Measurements from ENCODE around the gene SMYD3. TPM values are rescaled to one million over a fixed set of nuclear protein-coding genes. Genes with fewer than 3 reads are reported as not detected.

The SMYD3 gene
- total and polyA plus RNA-seq, 9 of the 15 experiments (the other 6 are each of a cell fraction or from before 2014, with no cell fraction given), result 128 to 440 (median 197) TPM

- WGBS (ENCODE audit: insufficient coverage, low coverage, missing lambda C conversion rate), result 17% methylated on average over 7 of the region's 7 CpGs
- intact Hi-C loops (cut with micrococcal nuclease) (no loop called here), in situ Hi-C loops (cut with MboI) (no loop called here)
- H4K20me1 ChIP-seq (replicated peaks; ENCODE audit: control insufficient read depth, insufficient read depth, low read length), result no peaks in the 10 kb centered on the region
- peaks cover 4 to 24% of the 10 kb centered on the region in 2 experiments; a peak in 3 of 5 replicates for H3K4me1 ChIP-seq (replicated peaks in 1 of 2; ENCODE audit: control insufficient read depth in 2 of 2, insufficient read depth in 2 of 2, low read length in 2 of 2)
- peaks cover 26% of the 10 kb centered on the region for H3K9me3 ChIP-seq (replicated peaks; ENCODE audit: control insufficient read depth, insufficient read depth, low read depth, low read length)
- H3K4me3 ChIP-seq, result no peak overlapping the region
- no peak for TF ChIP-seq ETV5 (CRISPR knock-in tag; IDR thresholded peaks at IDR 0.05; ENCODE audit: low read depth)
- TF ChIP-seq CCNT2 (IDR thresholded peaks at IDR 0.05; ENCODE audit: borderline replicate concordance, extremely low read depth, insufficient read length, low read depth, low read length), result no peak
- TF ChIP-seq PYGO2 (tag; IDR thresholded peaks at IDR 0.05), result no peak
- no peak for TF ChIP-seq ZKSCAN3 (CRISPR knock-in tag; IDR thresholded peaks at IDR 0.05)
- TF ChIP-seq ZNF316 (IDR thresholded peaks at IDR 0.05), result no peak
- TF ChIP-seq RBM15 (IDR thresholded peaks at IDR 0.05; ENCODE audit: insufficient read depth, low read length), result no peak
- no peak for TF ChIP-seq HDAC1 (IDR thresholded peaks at IDR 0.05)
- no peak for TF ChIP-seq NCOA1 (IDR thresholded peaks at IDR 0.05; ENCODE audit: low read depth)
- TF ChIP-seq C11orf30 (IDR thresholded peaks at IDR 0.05; ENCODE audit: low read depth), result no peak
- TF ChIP-seq FOXJ3 (CRISPR knock-in tag; IDR thresholded peaks at IDR 0.05), result no peak
- no peak for TF ChIP-seq CBFA2T2 (conservative IDR thresholded peaks at IDR 0.05)
- no peak for TF ChIP-seq JUNB (CRISPR knock-in tag; conservative IDR thresholded peaks at IDR 0.05)
- TF ChIP-seq GMEB1 (CRISPR knock-in tag; IDR thresholded peaks at IDR 0.05), result no peak
- no peak for TF ChIP-seq SAFB2 (IDR thresholded peaks at IDR 0.05; ENCODE audit: borderline replicate concordance, low read depth, low read length, severe bottlenecking)
- TF ChIP-seq ZNF75A (CRISPR knock-in tag; IDR thresholded peaks at IDR 0.05), result no peak
- no peak for TF ChIP-seq CTBP1 (IDR thresholded peaks at IDR 0.05; ENCODE audit: borderline replicate concordance)
- TF ChIP-seq POLR2AphosphoS5 (IDR thresholded peaks at IDR 0.05; ENCODE audit: control insufficient read depth, insufficient read depth, low read depth, low read length), result no peak
- no peak overlapping the region for H2AFZ ChIP-seq (ENCODE audit: low read depth, low read length)
- ChIA-PET CTCF (ENCODE audit: low intra/inter-chr PET ratio) (interaction anchor here (0.6 kb wide), 1 partner anchor 21 kb away, joined by 4 read pairs; no protein-coding TSS in a partner anchor), POLR2A (no interaction called here)
- no peaks in the 10 kb centered on the region for H3K79me2 ChIP-seq (ENCODE audit: control insufficient read depth, insufficient read depth, low read length)
- H3K4me2 ChIP-seq (ENCODE audit: insufficient read depth, low read length), result no peak overlapping the region
- H3K27ac ChIP-seq (ENCODE audit: extremely low read depth, low read depth, low read length), result no peak overlapping the region
- no peaks in the 10 kb centered on the region for H3K9me1 ChIP-seq (ENCODE audit: control insufficient read depth, insufficient read depth, low read length)
- H3K36me3 ChIP-seq (ENCODE audit: control insufficient read depth, insufficient read depth, low read length), result no peaks in the 10 kb centered on the region
- ATAC-seq (no peak), FAIRE-seq (no peak), DNase-seq (ENCODE audit: extremely low read depth in 1 of 4, low spot score in 3 of 4) (no peak)
- no peak overlapping the region for H3K9ac ChIP-seq (ENCODE audit: insufficient read depth in 1 of 2, low read depth in 2 of 2, low read length in 2 of 2)
- BruUV-seq (replicated peaks), result no TSS peak
- H3K27me3 ChIP-seq (ENCODE audit: control insufficient read depth in 2 of 2, insufficient read depth in 2 of 2, low read length in 2 of 2), result peaks cover 0 to 9% of the 10 kb centered on the region in 2 experiments; a peak in 1 of 5 replicates
These were observed 5.2 kb upstream of the SMYD3 start for GRCh38 chr1:246512230-246512629.

Measured in K562 (cell line).